Mammary epithelial cell (primary cell): ENCODE results near the gene TMEM134.

ENCODE experiments used
- EZH2 ChIP-seq: IDR thresholded peaks from 2 replicates; pipeline ENCODE4 v1.6.1; 2012; ENCODE audit warnings: low read length, inconsistent platforms, borderline replicate concordance
- TF ChIP-seq, protein P1 (sequence below), 2 donors: IDR thresholded peaks in 1 of 2; conservative IDR thresholded peaks in 1 of 2; 2 replicates each; pipeline ENCODE4 v1.5.1; 2011 to 2012; ENCODE audit warnings: inconsistent platforms in 2 of 2, low read length in 2 of 2, mild to moderate bottlenecking in 2 of 2, control low read depth in 1 of 2, low read depth in 1 of 2; ENCODE audit not compliant: insufficient read depth in 1 of 2; ENCODE audit errors: extremely low read depth in 1 of 2

DNA sequence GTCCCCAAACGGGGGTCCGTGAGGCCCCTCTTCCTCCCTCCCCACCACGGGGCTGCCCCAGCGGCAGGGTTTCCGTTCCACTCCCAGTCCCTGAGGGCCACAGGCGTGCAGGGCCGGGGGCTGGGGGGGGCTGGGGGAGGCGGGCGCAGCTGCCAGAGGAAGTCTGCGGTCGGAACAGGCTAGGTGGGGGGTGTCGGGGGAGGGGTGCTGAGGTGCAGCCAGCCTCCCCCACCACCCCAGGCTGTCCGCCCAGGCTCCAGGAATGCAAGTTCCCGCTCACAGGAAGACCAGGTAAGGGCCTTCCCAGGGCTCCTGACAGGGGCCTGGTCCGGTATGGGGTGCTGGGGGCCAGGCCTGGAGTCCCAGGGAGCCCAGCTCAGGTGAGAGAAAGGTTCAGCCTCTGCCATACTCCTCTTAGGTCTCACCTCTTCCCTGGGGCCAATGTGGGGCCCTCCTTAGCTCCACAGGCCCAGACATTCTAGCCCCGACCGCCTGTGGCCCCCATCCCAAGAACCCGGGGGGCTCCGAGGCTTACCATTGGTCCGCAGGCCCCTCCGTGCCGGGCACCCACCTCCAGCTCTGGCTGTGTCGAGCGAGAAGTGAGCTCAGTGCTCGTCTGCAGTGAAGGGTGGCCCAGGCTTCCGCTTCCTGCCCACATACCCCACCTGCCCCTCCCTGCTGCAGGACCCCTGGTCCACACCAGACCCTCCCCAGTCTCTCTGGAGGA, 31.8 kb downstream of the TMEM134 start, which contains the start of gene PTPRCAP:
- TF ChIP-seq, protein P1, sequence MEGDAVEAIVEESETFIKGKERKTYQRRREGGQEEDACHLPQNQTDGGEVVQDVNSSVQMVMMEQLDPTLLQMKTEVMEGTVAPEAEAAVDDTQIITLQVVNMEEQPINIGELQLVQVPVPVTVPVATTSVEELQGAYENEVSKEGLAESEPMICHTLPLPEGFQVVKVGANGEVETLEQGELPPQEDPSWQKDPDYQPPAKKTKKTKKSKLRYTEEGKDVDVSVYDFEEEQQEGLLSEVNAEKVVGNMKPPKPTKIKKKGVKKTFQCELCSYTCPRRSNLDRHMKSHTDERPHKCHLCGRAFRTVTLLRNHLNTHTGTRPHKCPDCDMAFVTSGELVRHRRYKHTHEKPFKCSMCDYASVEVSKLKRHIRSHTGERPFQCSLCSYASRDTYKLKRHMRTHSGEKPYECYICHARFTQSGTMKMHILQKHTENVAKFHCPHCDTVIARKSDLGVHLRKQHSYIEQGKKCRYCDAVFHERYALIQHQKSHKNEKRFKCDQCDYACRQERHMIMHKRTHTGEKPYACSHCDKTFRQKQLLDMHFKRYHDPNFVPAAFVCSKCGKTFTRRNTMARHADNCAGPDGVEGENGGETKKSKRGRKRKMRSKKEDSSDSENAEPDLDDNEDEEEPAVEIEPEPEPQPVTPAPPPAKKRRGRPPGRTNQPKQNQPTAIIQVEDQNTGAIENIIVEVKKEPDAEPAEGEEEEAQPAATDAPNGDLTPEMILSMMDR (conservative IDR thresholded peaks at IDR 0.05 in 1 of 2, IDR thresholded peaks at IDR 0.05 in 1 of 2; ENCODE audit: extremely low read depth in 1 of 2, insufficient read depth in 1 of 2, low read depth in 1 of 2, low read length in 2 of 2), result no peak
- TF ChIP-seq EZH2, result no peak
